GM15510 (cell line): ENCODE data around the gene DAPK3.

Experiments
- POLR2A ChIP-seq: IDR thresholded peaks from 3 replicates; pipeline ENCODE4 v1.6.1; 2011; ENCODE audit warnings: borderline replicate concordance; ENCODE audit not compliant: insufficient read length; ENCODE audit errors: extremely low read depth

Gene DAPK3

DNA sequence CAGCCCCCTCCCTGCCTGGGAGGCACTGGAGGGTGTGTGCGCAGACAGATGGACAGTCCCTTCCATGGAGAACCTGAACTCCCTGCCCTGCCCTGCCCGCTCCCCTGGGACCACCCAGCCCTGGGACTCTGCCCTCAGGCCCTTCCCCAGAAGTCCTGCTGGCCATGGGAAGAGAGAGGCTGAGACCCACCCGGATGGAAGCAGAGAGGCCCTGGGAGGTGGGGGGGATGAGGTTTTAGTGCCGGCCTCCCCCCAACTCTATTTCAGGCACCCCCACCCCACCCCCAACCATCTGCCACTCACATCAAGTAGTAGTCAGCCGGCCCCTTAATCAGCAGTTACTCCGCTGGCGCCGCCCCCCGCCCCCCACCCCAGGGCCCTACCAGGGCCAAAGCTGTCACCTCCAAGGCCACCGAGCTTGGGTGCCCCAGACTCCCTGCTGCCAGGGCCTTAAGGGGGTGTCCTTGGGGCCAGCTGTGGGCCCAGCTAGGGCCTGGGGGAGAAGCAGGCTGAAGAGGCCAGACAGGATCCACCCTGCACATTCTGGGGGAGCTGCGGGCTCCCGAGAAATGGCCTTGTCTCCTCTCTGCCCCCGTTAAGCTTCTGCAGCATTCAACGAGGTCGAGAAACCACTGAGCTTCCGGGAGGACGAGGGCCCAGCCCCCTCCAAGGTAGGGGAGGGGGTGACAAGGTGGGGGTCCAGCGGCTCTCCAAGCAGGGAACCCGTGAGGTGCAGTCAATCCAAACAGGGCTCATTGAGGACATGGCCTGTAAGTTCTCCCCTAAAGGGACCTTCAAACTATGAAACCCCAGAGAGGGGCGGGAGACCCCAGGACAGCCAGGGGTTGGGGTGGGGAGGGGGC, 20.7 kb downstream of the DAPK3 start:
- TF ChIP-seq POLR2A = no peak

DNA sequence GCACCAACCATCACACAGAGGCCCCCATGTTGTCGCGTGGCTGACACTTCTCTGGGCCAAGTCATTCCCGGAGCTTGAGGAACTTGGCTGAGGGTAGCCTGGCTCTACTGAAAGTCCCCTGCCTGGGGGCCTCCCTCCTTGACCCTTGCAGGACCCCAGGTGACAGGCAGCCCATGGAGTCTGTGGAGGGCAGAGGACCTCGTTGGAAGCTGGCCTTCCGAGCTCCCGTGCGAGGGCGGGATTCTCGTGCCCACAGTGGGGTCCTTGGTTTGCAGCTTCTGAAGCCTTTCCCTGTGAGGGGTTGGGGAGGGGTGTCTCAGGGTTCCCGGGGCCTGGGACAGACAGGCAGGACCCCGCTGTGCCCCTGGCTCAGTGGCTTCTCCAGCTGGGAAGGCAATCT, 21.6 kb downstream of the DAPK3 start:
- TF ChIP-seq POLR2A = no peak

DNA sequence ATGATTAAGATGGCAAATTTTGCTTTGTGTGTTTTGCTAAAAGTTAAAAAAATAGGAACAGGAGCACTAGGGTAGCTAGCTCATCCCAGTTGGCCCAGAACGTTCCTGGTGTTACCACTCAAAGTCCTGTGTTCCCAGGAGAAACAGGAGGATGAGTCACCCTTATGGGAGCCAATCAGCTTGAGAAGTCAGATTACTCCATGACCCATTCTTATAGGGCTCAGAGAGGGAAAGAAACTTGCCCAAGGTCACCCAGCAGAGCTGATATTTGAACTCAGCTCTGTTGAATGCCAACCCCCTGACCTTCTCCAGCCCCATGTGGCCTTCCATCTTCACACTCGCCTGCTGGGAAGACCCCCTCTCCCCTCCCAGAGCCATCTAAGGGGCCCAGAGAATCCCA, 25.1 kb downstream of the DAPK3 start:
- TF ChIP-seq POLR2A = no peak

DNA sequence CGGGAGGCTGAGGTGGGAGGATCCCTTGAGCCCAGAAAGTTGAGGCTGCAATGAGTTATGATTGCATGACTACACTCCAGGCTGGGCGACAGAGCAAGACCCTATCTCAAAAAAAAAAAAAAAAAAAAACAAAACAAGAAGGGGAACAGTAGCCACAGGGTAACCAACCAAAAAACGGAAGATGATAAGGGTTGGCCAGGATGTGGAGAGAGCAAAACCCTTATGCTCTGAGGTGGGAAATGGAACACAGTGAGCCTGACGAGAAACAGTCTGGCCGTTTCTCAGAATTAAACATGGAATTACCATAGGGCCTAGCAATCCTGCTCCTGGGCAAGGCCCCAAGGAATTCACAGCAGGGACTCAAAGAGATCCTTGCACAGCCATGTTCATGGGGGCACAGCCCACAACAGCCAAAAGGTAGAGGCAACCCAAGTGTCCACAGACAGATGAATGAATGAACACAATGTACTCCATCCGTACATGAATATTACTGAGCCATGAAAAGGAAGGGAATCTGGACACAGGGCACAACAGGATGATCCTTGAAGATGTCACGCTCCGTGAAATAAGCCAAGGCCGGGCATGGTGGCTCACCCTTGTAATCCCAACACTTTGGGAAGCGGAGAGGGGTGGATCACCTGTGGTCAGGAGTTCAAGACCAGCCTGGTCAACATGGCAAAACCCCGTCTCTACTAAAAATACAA, 26.7 kb downstream of the DAPK3 start:
- no peak for TF ChIP-seq POLR2A

DNA sequence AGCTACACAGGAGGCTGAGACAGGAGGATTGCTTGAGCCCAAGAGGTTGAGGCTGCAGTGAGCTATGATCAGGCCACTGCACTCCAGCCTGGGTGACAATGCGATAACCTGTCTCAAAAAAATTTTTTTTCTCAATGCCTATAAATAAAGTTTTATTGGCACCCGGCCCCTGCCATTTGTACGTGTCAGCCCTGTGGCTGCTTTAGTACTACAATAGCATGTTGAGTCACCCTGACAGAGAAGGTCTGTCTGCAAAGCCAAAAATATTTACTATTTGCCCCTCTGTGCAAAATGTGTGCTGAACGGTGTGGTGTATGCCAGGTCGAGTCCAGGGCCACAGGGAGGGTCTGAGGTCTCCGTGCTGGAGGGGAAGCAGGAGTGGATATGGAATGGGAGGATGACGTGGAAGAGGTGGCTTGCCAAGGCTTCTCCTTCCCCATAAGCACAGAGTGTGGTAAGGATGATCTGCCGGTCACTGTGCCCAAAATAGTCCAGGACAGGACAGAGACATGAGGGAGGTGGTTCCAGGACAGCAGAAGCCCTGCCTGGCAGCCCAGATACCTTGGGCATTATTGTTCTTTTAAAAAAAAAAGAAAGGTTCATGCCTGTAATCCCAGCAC, 28.0 kb downstream of the DAPK3 start:
- no peak for TF ChIP-seq POLR2A

DNA sequence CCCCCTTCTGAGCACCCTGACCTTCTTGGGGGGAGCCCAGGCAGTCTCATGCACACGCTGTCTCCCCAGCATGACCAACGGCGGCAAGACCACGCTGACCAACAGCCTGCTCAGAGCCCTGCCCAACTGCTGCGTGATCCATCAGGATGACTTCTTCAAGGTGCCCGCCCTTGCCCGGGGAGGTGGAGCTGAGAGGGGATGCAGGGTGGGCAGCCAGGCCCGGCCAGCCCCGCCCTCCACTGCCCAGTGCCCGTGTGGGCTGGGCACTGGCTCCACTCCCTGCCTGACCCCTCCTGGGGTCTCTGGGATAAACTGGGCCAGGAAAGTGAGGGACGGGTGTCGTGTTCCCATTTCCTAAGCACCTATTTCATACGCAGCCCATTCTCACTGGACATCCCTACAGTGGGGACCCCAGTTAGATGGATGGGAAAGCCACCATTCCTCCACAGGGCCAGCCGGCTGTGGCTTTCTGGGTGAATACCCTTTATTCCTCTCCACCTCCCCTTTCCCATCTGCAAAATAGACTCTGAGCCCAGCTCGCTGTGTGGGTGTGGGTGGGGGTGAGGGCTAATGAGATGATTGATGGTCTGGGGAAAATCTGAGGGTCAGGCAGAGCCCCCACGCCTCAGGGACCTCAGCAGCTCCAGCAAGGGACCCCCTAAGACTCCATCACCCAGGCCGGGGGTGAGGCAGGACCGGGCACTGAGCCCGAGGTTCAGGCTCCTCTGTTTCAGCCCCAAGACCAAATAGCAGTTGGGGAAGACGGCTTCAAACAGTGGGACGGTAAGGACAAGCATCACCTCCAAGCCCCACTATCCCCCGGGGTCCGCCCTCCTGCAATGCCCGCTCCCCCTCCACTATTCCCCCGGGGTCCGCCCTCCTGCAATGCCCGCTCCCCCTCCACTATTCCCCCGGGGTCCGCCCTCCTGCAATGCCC, 34.1 kb downstream of the DAPK3 start:
- TF ChIP-seq POLR2A = no peak

DNA sequence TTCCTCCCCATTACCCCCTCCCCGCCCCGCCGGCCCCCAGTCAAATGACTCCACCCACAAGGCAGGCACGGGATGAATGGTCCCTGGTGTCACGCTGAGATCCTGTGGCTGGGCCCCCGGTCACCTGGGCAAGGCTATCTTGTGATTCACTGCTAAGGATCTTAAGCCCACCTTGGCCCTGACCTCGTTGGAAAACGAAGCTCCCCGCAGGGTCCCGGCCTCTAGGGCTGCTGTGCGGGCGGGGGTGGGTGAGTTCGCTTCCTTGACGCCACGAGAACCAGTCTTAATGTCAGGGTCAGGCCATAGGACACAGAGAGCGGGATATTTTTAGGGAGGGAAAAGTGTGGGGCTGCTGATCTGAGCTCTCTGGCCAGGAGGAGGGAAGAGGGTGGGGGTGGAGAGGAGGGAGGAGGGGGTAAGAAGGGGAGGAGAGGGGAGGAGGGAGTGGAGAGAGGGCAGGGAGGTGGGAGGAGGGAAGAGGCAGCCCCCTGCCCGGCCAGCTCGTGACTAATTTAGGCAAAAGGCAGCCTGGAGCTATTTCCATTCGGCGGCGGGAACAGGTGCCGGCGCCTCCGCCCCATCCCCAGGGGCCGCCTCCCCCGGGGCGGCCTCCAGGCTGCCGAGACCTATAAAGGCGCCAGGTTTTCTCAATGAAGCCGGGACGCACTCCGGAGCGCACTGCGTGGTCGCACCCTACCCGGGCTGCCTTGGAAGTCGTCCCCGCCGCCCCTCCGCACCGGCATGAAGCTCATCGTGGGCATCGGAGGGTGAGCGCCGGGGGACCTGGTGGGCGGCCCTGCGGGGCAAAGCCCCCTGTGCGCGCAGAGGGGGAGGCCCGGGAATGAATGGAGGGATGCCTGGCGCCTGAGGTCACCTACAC, 37.7 kb downstream of the DAPK3 start, which contains the start of gene NMRK2:
TSS of gene NMRK2 (plus strand) at position 139 of the 880 bp plus-strand sequence. CDS start at position 742, 603 bp downstream.
- no peak for TF ChIP-seq POLR2A

DNA sequence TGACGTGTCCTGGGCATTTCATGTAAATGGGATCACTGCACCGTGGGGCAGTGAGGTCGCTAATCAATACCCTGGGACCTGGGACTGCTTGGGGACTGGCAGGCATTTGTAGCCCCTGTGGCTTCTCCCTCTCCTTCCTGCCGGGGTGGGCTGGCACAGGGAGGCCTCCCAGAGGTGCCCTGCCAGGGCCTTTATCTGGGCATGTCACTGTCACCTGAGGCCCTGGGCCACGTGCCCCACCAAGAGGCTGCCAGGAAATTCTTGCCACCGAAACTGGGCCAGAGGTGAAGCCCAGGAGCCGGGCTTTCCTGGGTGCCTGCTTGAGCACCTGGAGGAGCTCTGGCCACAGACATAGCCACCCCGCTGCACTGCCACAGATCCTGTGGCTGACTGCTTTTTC, 39.9 kb downstream of the DAPK3 start:
- TF ChIP-seq POLR2A = no peak

DNA sequence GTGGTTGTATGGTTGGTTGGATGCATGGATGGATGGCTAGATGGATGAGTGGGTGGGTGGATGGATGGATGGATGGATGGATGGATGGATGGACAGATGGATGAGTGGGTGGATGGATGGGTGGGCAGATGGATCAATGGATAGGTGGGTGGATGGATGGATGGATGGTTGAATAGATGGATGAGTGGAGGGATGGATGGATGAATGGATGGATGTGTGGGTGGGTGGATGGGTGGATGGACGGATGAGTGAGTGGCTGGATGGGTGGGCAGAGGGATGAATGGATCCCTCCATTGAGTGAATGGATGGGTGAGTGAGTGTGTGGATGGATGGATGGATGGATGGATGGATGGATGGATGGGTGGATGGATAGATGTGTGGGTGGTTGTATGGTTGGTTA, 47.0 kb downstream of the DAPK3 start:
- TF ChIP-seq POLR2A = no peak

DNA sequence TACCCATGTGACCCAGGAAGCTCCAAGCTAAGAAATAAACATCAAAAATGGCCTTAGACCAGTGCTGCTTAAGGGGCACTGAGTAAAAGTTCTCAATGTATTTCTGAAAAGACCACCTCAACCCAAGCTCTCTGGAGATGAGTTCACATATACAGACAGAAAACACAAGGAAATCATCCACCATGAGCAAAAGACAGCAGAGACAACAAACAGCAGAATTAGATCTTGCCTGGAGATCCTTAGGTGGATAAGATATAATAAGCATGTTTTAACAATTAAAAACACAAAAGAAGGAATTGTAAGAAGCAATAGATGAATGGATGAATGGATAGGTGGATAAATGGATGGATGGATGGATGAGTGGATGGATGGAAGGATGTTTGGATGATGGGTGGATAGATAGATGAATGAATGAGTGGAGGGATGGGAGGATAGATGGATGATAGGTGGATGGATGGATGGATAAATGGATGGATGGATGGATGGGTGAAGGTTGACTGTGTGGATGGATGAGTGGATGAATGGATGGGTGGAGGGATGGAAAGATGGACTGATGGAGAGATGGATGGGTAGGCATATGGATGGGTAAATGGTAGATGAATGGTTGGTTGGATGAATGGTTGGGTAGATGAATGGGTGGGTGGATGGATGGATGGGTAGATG, 47.7 kb downstream of the DAPK3 start:
- TF ChIP-seq POLR2A = no peak

DNA sequence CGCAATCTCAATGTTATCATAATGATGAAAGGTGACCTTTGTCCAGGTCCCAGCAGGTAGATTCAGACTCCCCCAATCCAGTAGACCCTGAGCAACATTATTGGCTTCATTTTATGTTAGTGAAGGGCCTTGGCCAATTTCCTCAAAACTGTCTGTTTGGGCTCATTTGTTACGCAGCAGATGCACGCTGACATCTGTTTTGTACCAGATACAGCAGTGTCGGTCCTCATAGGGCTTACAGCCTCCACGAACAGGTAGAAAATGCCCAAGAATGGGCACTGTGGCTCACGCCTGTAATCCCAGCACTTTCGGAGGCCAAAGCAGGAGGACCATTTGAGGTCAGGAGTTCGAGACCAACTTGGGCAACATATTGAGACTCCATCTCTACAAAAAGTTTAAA, 51.1 kb downstream of the DAPK3 start:
- TF ChIP-seq POLR2A = no peak

DNA sequence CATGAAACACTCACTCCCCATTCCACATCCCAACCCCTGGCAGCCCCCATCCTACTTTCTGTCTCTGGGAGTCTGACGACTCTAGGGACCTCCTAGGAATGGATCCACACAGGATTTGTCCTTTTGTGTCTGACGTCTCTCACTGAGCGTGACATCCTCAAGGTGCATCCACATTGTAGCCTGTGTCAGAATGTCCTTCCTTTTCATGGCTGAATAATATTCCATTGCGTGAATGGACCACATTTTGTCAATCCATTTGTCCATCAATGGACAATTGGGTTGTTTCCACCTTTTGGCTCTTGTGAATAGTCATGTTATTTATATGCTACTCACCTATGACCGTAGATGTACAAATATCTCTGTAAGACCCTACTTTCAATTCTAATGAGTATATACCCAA, 54.9 kb downstream of the DAPK3 start:
- no peak for TF ChIP-seq POLR2A

DNA sequence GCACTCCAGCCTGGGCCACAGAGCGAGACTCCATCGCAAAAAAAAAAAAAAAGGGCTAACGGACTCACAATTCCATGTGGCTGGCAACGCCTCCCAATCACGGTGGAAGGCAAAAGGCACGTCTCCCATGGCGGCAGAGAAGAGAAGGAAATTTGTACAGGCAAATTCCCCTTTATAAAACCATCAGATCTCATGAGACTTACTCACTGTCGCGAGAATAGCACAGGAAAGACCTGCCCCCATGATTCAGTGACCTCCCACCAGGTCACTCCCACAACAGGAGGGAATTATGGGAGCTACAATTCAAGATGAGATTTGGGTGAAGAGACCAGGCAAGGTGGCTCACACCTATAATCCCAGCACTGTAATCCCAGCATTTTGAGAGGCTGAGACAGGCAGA, 56.7 kb downstream of the DAPK3 start:
- no peak for TF ChIP-seq POLR2A
